Pancreas (tissue), 10 donors: ENCODE data around the gene FTO. TPM values are rescaled to one million over a fixed set of nuclear protein-coding genes. Genes with fewer than 3 reads are reported as not detected.

Experiments
- ATAC-seq, 4 donors: fragments of 200-7000 bp; cut with Tn5 transposase; one replicate each; pipeline versions ENCODE4 v1.8.0 to v1.9.1; 2020; ENCODE audit warnings: mild to moderate bottlenecking in 4 of 4, moderate library complexity in 4 of 4
- DNase-seq, 6 donors: peaks; one replicate each; pipeline ENCODE4 v3.0.0-alpha.2; 2020
- FAIRE-seq: peaks from 2 replicates; lab custom pipeline; 2012; peaks lifted over from hg19 to GRCh38; lab: Jason Lieb, UNC
- H3K27ac ChIP-seq, 4 donors: fragments of 200-600 bp; sonication (generic); 1 replicate in 3 of 4; 2 replicates in 1 of 4; pipeline versions ENCODE4 v1.5.0 to v1.8.0; 2020
- H3K27me3 ChIP-seq, 4 donors: fragments of 200-600 bp; one replicate each; pipeline ENCODE4 v1.8.0; 2021
- H3K36me3 ChIP-seq, 3 donors: fragments of 200-600 bp; sonication (generic) in 1 of 3; one replicate each; pipeline versions ENCODE4 v1.5.0 to v1.8.0; 2020 to 2021
- H3K4me1 ChIP-seq, 3 donors: fragments of 200-600 bp; one replicate each; pipeline ENCODE4 v1.8.0; 2021
- H3K4me3 ChIP-seq, 4 donors: fragments of 200-600 bp; sonication (generic) in 2 of 4; one replicate each; pipeline versions ENCODE4 v1.5.0 to v1.8.0; 2020 to 2021
- H3K9me3 ChIP-seq, 4 donors: fragments of 200-600 bp; one replicate each; pipeline ENCODE4 v1.8.0; 2021
- WGBS, 2 donors: extraction: QIAGEN DNeasy Blood & Tissue Kit; methylation state at CpG; one replicate each; pipeline ENCODE4 v1.1.7; 2013; 5-methylcytosine and 5-hydroxymethylcytosine counted together
- intact Hi-C, 3 donors: fragments of 100-400 bp; cut with DNase I; formaldehyde crosslinking; loops; one replicate each; pipeline versions ENCODE4 v1.11.1 to v1.14.2; 2022
- polyA plus RNA-seq, 2 donors: library from polyadenylated mRNA; stranded (reverse); fragments of 200-250 nt; gene quantifications; one replicate each; pipeline ENCODE4 v1.2.3, GENCODE V29; 2013
- total RNA-seq, 6 donors: library from RNA; stranded (reverse); fragmentation: NEBNext Ultra II Directional in 4 of 6; extraction: Animal tissue kit (Norgen Biotek cat#: 25700) in 4 of 6; gene quantifications; one replicate each; pipeline versions ENCODE4 v1.2.1 to v1.2.4, GENCODE V29; 2021 to 2023
- TF ChIP-seq, protein P1 (sequence below), 4 donors: fragments of 200-600 bp; sonication (generic) in 3 of 4; IDR thresholded peaks; one replicate each; pipeline versions ENCODE4 v1.5.0 to v1.8.0; 2021; ENCODE audit warnings: antibody characterized with exemption in 4 of 4
- donor health status: healthy with polysubstance abuse.
- donor health status: DM: no; HTN: no; CAD: no; lungs with moderate emphysema.
- donor health status: DM: no; HTN: no; CAD: no.
- donor health status: control.
- donor health status: control.
- donor health status: Bipolar disorder and iron deficiency.
- donor health status: DM: yes; HTN: yes; CAD: no.
- donor health status: DM: no; HTN: no; CAD: no.
- donor health status: DM: no; HTN: no; CAD: no.
- donor health status: DM: yes; HTN: yes; CAD: no.

FTO gene
- total and polyA plus RNA-seq, 8 donors, result 7.6 to 45.0 (median 31.7) TPM

DNA sequence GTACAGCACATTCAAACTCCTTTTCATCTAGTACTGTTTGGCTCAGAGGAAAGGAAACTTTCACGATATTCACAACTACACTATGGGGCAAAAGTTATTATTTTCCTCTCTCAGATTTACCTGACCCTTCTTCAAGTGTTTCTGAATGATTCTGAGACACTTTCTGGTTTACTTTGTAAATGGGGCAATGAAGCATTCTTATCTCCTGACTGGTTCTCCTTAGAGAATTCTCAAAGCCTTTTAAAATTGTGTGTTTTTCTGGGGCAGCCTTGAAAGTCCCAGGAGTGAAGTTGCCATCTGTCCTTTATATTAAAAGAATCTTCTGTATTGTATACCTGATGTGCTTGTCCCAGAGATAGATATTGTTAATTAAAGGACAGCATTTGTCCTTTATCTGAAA is 264.9 kb downstream of the FTO start:
- TF ChIP-seq, protein P1, sequence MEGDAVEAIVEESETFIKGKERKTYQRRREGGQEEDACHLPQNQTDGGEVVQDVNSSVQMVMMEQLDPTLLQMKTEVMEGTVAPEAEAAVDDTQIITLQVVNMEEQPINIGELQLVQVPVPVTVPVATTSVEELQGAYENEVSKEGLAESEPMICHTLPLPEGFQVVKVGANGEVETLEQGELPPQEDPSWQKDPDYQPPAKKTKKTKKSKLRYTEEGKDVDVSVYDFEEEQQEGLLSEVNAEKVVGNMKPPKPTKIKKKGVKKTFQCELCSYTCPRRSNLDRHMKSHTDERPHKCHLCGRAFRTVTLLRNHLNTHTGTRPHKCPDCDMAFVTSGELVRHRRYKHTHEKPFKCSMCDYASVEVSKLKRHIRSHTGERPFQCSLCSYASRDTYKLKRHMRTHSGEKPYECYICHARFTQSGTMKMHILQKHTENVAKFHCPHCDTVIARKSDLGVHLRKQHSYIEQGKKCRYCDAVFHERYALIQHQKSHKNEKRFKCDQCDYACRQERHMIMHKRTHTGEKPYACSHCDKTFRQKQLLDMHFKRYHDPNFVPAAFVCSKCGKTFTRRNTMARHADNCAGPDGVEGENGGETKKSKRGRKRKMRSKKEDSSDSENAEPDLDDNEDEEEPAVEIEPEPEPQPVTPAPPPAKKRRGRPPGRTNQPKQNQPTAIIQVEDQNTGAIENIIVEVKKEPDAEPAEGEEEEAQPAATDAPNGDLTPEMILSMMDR (IDR thresholded peaks at IDR 0.05), result no peak
- no peak for DNase-seq
- no peaks in the 10 kb centered on the region for H3K36me3 ChIP-seq
- H3K4me3 ChIP-seq, result no peak overlapping the region
- no peaks in the 10 kb centered on the region for H3K4me1 ChIP-seq
- WGBS, 2 donors, result 91 to 92% methylated on average over 1 of the region's 1 CpG
- no peak overlapping the region for H3K27ac ChIP-seq
- intact Hi-C loops, result no loop called here
- no peaks in the 10 kb centered on the region for H3K27me3 ChIP-seq
- ATAC-seq, result no peak
- no peak for FAIRE-seq
- H3K9me3 ChIP-seq, result no peaks in the 10 kb centered on the region

DNA sequence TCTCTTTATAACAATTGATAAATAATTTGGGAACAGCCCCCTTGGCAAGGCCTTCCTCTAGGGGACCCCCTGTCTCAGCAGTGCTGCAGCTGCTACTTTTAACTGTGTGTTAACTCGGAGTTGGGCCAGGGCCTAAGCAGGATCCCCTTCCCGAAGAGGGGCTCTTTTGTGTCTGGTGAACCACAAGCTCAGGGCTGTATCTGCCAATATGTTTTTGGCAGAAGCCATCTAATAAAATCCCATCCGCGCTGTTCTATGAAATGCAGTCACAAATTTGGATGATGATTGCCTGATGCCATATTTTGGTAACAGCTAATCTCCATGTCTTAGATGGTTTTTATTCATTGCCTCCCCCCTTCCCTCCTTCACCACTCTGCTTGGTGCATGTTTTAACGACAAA is 267.7 kb downstream of the FTO start:
- Histone ChIP-seq H3K36me3 (no peaks in the 10 kb centered on the region), H3K27me3 (no peaks in the 10 kb centered on the region), H3K9me3 (no peaks in the 10 kb centered on the region), H3K4me3 (no peak overlapping the region), H3K27ac (no peak overlapping the region), H3K4me1 (no peaks in the 10 kb centered on the region)
- intact Hi-C loops, result no loop called here
- FAIRE-seq, result no peak
- WGBS, 2 donors, result 96 to 97% methylated on average over 5 of the region's 5 CpGs
- no peak for ATAC-seq
- no peak for DNase-seq
- TF ChIP-seq, protein P1 (IDR thresholded peaks at IDR 0.05), result no peak

DNA sequence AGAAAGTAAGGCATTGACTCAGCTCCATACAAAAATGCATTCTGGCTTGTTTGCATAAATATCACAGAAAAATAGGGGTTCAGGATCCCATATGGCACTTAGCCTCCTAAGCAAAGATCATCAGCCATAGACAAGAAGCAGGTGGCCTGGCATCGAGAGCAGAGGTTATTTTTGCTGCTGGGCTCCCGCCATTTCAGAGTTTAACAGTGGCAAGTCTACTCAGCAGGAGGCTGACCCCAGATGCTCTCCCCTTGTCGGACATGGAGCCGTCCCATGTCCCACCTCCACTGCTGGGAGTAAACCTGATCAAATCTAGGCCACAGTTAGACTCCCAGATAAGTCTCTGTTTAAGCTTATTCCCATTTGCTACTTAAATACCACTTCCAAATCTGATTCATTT is 269.1 kb downstream of the FTO start:
- no peak for ATAC-seq
- no peak for FAIRE-seq
- TF ChIP-seq, protein P1 (IDR thresholded peaks at IDR 0.05), result no peak

DNA sequence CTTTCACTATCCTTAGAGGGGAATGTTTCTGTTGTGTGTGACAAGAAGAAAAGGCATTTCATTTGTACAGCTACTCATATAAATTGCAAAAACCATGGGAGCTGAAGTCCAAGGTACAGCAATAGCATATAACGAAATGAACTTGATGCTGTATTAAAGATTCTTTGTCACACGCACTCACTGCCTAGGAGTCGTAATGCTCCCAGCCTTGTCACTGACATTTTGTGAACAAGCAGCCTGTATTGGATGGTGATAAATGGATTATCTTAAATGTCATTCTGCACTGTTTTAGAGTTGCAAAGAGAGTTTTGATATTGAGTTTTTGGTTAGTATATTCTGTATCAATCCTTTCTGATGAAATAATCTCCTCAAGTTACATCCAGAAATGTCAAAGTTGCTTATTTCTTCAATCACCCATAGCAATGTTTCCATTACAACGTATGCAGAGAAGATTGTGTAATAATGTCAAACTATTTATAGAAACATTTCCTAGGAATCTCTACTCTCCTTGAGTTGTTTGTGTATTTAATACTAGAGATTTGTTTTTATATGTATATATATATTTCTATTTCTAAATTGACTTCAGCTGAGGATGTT is 270.6 kb downstream of the FTO start:
- Histone ChIP-seq H3K4me1 (no peaks in the 10 kb centered on the region), H3K27ac (no peak overlapping the region), H3K4me3 (no peak overlapping the region), H3K36me3 (no peaks in the 10 kb centered on the region), H3K27me3 (no peaks in the 10 kb centered on the region), H3K9me3 (no peaks in the 10 kb centered on the region)
- no peak for FAIRE-seq
- WGBS, 2 donors, result 74 to 78% methylated on average over 4 of the region's 4 CpGs
- TF ChIP-seq, protein P1 (IDR thresholded peaks at IDR 0.05), result no peak
- no peak for DNase-seq
- no peak for ATAC-seq
- intact Hi-C loops, result no loop called here

More for the DNA sequence above, 269.1 kb downstream of the FTO start:
- no peak for DNase-seq
- Histone ChIP-seq H3K4me3 (no peak overlapping the region), H3K9me3 (no peaks in the 10 kb centered on the region), H3K4me1 (no peaks in the 10 kb centered on the region), H3K36me3 (no peaks in the 10 kb centered on the region), H3K27me3 (no peaks in the 10 kb centered on the region), H3K27ac (no peak overlapping the region)
- intact Hi-C loops, result no loop called here
- WGBS, 2 donors, result 95 to 99% methylated on average over 4 of the region's 4 CpGs

DNA sequence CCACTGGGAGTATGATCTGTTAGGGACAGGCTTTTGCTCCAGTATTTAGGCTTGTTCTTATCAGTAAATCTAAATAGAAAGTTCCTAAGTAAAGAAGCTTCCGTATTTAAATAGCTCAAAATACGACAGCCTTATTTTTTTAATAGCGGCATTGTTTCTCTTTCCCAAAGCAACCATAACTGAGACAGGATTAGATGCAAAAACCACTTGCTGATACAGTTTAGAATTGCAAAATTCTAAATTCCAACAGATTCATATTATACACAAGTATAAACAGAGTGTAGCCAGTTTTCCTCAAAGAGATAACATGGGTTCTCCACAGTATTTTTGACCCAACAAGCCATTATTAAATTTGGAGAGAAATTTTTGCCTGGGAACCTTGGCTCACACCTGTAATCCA is 276.7 kb downstream of the FTO start:
- Histone ChIP-seq H3K9me3 (no peaks in the 10 kb centered on the region), H3K4me3 (no peak overlapping the region), H3K4me1 (no peaks in the 10 kb centered on the region), H3K27me3 (no peaks in the 10 kb centered on the region), H3K27ac (no peak overlapping the region), H3K36me3 (no peaks in the 10 kb centered on the region)
- no peak for DNase-seq
- TF ChIP-seq, protein P1 (IDR thresholded peaks at IDR 0.05), result no peak
- no peak for ATAC-seq
- 94 to 96% methylated on average over 3 of the region's 3 CpGs for WGBS, 2 donors
- no peak for FAIRE-seq
- intact Hi-C loops, result no loop called here
